Left lobe of liver (tissue), 2 donors: ENCODE results near the gene BUD13. TPM values are rescaled to one million over a fixed set of nuclear protein-coding genes. Genes with fewer than 3 reads are reported as not detected.
"Not testable (repeated sequence)": the region's sequence is repeated elsewhere in the genome, so short reads cannot be mapped to it uniquely, and the experiment has no call there.

Experiments
- ATAC-seq: fragments of 200-7000 bp; cut with Tn5 transposase; one replicate; pipeline ENCODE4 v1.9.1; 2020; ENCODE audit warnings: mild to moderate bottlenecking, moderate library complexity
- DNase-seq: peaks from one replicate; pipeline ENCODE4 v3.0.0-alpha.2; 2020; ENCODE audit warnings: low spot score
- total RNA-seq: library from RNA; stranded (reverse); gene quantifications from one replicate; pipeline ENCODE4 v1.2.1, GENCODE V29; 2021
- donor health status: DM: no; HTN: no; CAD: no; lungs with moderate emphysema.
- donor health status: DM: no; HTN: yes; CAD: no.

Gene BUD13
- total RNA-seq, 1 donor from 2014 or later = 4.7 TPM

- ATAC-seq (no peak), DNase-seq (no peak)
Measured at GRCh38 chr11:116771935-116772334, 852 bp downstream of the BUD13 start.

- ATAC-seq (no peak), DNase-seq (no peak)
Measured at GRCh38 chr11:116762132-116762531, 10.7 kb downstream of the BUD13 start.

GRCh38 chr11:116756044-116756443 lies 16.7 kb downstream of the BUD13 start:
- not testable (repeated sequence) for ATAC-seq, DNase-seq

GRCh38 chr11:116750070-116750718 lies 22.6 kb downstream of the BUD13 start:
- ATAC-seq = no peak
- DNase-seq = no peak

- DNase-seq = no peak
- no peak for ATAC-seq
Measured at GRCh38 chr11:116742104-116742503, 30.7 kb downstream of the BUD13 start.

GRCh38 chr11:116740741-116741140 lies 32.0 kb downstream of the BUD13 start:
- no peak for ATAC-seq
- no peak for DNase-seq

- ATAC-seq (no peak), DNase-seq (no peak)
Measured at GRCh38 chr11:116738975-116739374, 33.8 kb downstream of the BUD13 start.

GRCh38 chr11:116736763-116737162 lies 36.0 kb downstream of the BUD13 start:
- DNase-seq (no peak), ATAC-seq (peak; percentile 18)

GRCh38 chr11:116733969-116734508 lies 38.7 kb downstream of the BUD13 start:
- ATAC-seq (peak; percentile 41), DNase-seq (peak; percentile 41)

GRCh38 chr11:116733043-116733755 lies 39.6 kb downstream of the BUD13 start:
- ATAC-seq (no peak), DNase-seq (peak; percentile 34)

- peak; percentile 89 for ATAC-seq
Measured at GRCh38 chr11:116732271-116733042, 40.3 kb downstream of the BUD13 start.

GRCh38 chr11:116731821-116732220 lies 41.0 kb downstream of the BUD13 start:
- DNase-seq (peak; percentile 37), ATAC-seq (no peak)

More at GRCh38 chr11:116732271-116733042, 40.3 kb downstream of the BUD13 start:
- peak; percentile 61 for DNase-seq

GRCh38 chr11:116731097-116731761 lies 41.6 kb downstream of the BUD13 start:
- DNase-seq = no peak
- no peak for ATAC-seq

GRCh38 chr11:116730601-116731000 lies 42.2 kb downstream of the BUD13 start:
- DNase-seq = no peak
- peak; percentile 14 for ATAC-seq

- DNase-seq (no peak), ATAC-seq (no peak)
Measured at GRCh38 chr11:116730241-116730561, 42.6 kb downstream of the BUD13 start.

GRCh38 chr11:116729501-116730240 lies 43.1 kb downstream of the BUD13 start:
- no peak for DNase-seq
- ATAC-seq = no peak

GRCh38 chr11:116727990-116728389 lies 44.8 kb downstream of the BUD13 start:
- ATAC-seq (no peak), DNase-seq (no peak)

- ATAC-seq = peak; percentile 91
- peak; percentile 88 for DNase-seq
Measured at GRCh38 chr11:116725434-116726221, 47.2 kb downstream of the BUD13 start.

- DNase-seq (no peak), ATAC-seq (no peak)
Measured at GRCh38 chr11:116724813-116725212, 48.0 kb downstream of the BUD13 start.
